Measurements from ENCODE around the gene SLC35E1. TPM values are rescaled to one million over a fixed set of nuclear protein-coding genes. Genes with fewer than 3 reads are reported as not detected.

SLC35E1 gene
- total and polyA plus RNA-seq, 7 experiments from 2014 or later, result 13.3 to 67.3 (median 33.7) TPM

DNA sequence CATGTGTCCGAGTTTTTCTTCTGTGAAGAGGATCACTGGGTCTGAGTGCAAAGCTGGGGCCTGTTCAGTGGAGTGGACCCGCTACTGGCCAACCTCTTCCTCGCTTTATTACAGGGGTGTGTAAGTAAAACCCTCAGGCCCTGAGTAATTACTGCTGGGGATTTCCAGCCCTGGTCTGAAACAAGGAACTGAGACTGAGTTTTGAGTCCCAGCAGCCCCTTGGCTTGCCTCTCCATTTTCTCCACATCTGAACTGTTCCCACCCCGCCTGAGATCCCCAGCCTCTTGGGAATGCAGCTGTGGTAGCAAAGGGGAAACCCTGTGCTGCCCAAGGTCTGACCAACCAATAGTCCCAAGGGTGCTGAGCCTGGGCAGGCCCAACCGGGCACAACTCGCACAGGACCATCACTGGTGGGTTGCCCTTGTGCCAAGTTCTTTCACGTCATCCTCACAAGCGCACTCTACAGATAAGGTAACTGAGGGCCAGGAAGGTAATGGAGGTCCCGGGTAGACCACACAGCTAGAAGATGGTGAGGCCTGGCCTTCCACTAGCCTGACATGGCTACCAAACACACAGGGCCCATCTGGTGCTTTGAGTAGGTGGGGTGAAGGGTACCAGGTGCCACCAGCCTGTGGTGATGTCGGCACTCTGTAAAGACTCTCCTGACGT is 13.7 kb upstream of the SLC35E1 start:
- Histone ChIP-seq H3K27ac (ENCODE audit: low read depth, low read length) (peak overlapping the region; percentile 62), H3K27me3 (ENCODE audit: control insufficient read depth in 2 of 2, insufficient read depth in 2 of 2, low read length in 2 of 2) (no peaks in the 10 kb centered on the region), H3K36me3 (ENCODE audit: control insufficient read depth in 2 of 3, insufficient read depth in 3 of 3, low read length in 3 of 3) (peaks cover 0 to 4% (median 0%) of the 10 kb centered on the region in 3 experiments), H3K4me3 (ENCODE audit: low read length) (no peak overlapping the region), H3K4me1 (ENCODE audit: control insufficient read depth in 2 of 2, insufficient read depth in 2 of 2, low read length in 2 of 2) (peaks cover 65% of the 10 kb centered on the region in 2 donors), H3K9me3 (ENCODE audit: control insufficient read depth in 2 of 3, low read length in 3 of 3) (no peaks in the 10 kb centered on the region)
- H3K4me3 Mint-ChIP-seq, result peak overlapping the region; percentile 25 to 90 (median 86)
- ATAC-seq (peak; percentile 12), DNase-seq (no peak)
- no peaks in the 10 kb centered on the region for H3K9me3 Mint-ChIP-seq
- peaks cover 0 to 5% (median 0%) of the 10 kb centered on the region in 5 donors for H3K36me3 Mint-ChIP-seq
- peaks cover 49 to 94% (median 82%) of the 10 kb centered on the region in 7 donors for H3K4me1 Mint-ChIP-seq
- intact Hi-C loops (cut with micrococcal nuclease), result no loop called here
- CTCF ChIA-PET, result no interaction called here
- no peaks in the 10 kb centered on the region for H3K27me3 Mint-ChIP-seq
- peak overlapping the region; percentile 65 to 95 (median 88) for H3K27ac Mint-ChIP-seq
- POLR2A ChIA-PET, result interaction anchor here (0.7 to 2.3 kb wide), 4 partner anchors 9 to 42 kb away, joined by 3 to 6 read pairs (median 4); partner anchors contain the start of gene MED26

GRCh38 chr19:16585094-16585801 is 13.0 kb upstream of the SLC35E1 start:
- Mint-ChIP-seq H3K27ac (peak overlapping the region; percentile 82 to 95 (median 90)), H3K4me1 (peaks cover 47 to 92% (median 78%) of the 10 kb centered on the region in 7 donors), H3K9me3 (no peaks in the 10 kb centered on the region), H3K27me3 (no peaks in the 10 kb centered on the region), H3K4me3 (peak overlapping the region; percentile 36 to 90 (median 80)), H3K36me3 (peaks cover 0 to 5% (median 0%) of the 10 kb centered on the region in 5 donors)
- intact Hi-C loops (cut with micrococcal nuclease), result no loop called here
- H3K36me3 ChIP-seq (ENCODE audit: control insufficient read depth in 2 of 3, insufficient read depth in 3 of 3, low read length in 3 of 3), result peaks cover 0 to 4% (median 0%) of the 10 kb centered on the region in 3 experiments
- H3K27me3 ChIP-seq (ENCODE audit: control insufficient read depth in 2 of 2, insufficient read depth in 2 of 2, low read length in 2 of 2), result no peaks in the 10 kb centered on the region
- peaks cover 65% of the 10 kb centered on the region in 2 donors for H3K4me1 ChIP-seq (ENCODE audit: control insufficient read depth in 2 of 2, insufficient read depth in 2 of 2, low read length in 2 of 2)
- CTCF ChIA-PET, result interaction anchor here (1.3 to 1.4 kb wide), 2 partner anchors 12 to 19 kb away, joined by 3 to 4 read pairs; no protein-coding TSS in a partner anchor
- POLR2A ChIA-PET, result interaction anchor here (1.0 to 5.0 kb wide), 11 partner anchors 8 to 43 kb away, joined by 3 to 26 read pairs (median 6); partner anchors contain the start of genes MED26 and SLC35E1
- peak overlapping the region; percentile 62 for H3K27ac ChIP-seq (ENCODE audit: low read depth, low read length)
- ATAC-seq, result no peak
- H3K9me3 ChIP-seq (ENCODE audit: control insufficient read depth in 2 of 3, low read length in 3 of 3), result no peaks in the 10 kb centered on the region
- no peak for DNase-seq
- no peak overlapping the region for H3K4me3 ChIP-seq (ENCODE audit: low read length)

DNA sequence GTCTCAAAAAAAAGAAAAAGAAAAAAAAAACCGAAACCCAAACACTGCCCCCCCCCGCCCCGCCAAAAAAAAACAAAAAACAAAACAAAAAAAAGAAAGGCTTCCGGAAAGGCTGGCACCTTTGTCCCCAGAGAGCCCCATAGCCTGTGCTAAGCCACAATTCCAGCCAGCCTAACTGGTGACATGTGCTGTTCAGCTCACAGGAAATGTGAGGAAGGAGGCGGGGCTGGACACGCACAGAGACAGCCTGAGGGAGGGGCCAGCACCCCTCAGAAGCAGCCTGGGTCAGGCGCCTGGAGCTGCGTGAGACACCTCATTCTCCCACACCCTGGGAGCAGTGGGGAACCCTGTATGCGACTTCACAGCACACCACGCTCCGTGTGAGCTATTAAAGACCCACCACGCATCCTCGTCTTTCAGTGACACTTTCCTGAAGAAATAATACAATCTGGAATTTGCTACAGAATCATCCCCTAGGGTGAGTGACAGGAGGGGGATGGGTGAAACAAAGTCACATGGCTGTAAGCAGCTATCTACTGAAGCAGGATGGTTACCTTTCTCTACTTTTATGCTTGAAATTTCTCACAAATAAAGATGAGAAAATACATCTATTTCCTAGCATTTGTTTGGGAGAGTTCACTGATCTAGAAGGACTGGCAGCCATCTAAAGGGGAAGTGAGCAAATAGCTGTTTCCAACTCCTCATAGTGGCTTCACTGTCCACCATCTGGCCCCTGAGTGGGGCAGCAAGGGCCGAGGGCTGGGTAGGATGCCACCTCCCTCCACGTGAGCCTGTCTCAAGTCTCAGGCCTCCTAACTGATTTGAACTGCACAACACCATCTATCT is 12.3 kb upstream of the SLC35E1 start:
- POLR2A ChIA-PET, result interaction anchor here (0.7 to 5.0 kb wide), 13 partner anchors 9 to 76 kb away, joined by 3 to 26 read pairs (median 6); partner anchors contain the start of genes MED26, SLC35E1 and TMEM38A
- peak overlapping the region; percentile 82 to 95 (median 90) for H3K27ac Mint-ChIP-seq

GRCh38 chr19:16582486-16583261 is 10.5 kb upstream of the SLC35E1 start:
- Mint-ChIP-seq H3K9me3 (no peaks in the 10 kb centered on the region), H3K27ac (peak overlapping the region in 7 of 9 donors; percentile 30 to 95 (median 90)), H3K27me3 (no peaks in the 10 kb centered on the region), H3K36me3 (peaks cover 0 to 10% (median 4%) of the 10 kb centered on the region in 5 donors), H3K4me1 (peaks cover 32 to 82% (median 66%) of the 10 kb centered on the region in 7 donors), H3K4me3 (peak overlapping the region in 8 of 10 donors; percentile 5 to 90 (median 40))
- peaks cover 0 to 22% (median 0%) of the 10 kb centered on the region in 3 experiments for H3K36me3 ChIP-seq (ENCODE audit: control insufficient read depth in 2 of 3, insufficient read depth in 3 of 3, low read length in 3 of 3)
- no peak for ATAC-seq
- no peaks in the 10 kb centered on the region for H3K9me3 ChIP-seq (ENCODE audit: control insufficient read depth in 2 of 3, low read length in 3 of 3)
- ChIA-PET CTCF (interaction anchor here (0.6 kb wide), 1 partner anchor 295 kb away, joined by 5 read pairs; no protein-coding TSS in a partner anchor), POLR2A (interaction anchor here (1.2 to 5.0 kb wide), 3 partner anchors 9 to 45 kb away, joined by 3 to 26 read pairs (median 18); partner anchors contain the start of genes MED26 and SLC35E1)
- no peak for DNase-seq
- H3K4me3 ChIP-seq (ENCODE audit: low read length), result no peak overlapping the region
- H3K27me3 ChIP-seq (ENCODE audit: control insufficient read depth in 2 of 2, insufficient read depth in 2 of 2, low read length in 2 of 2), result no peaks in the 10 kb centered on the region
- peaks cover 49 to 50% of the 10 kb centered on the region in 2 donors for H3K4me1 ChIP-seq (ENCODE audit: control insufficient read depth in 2 of 2, insufficient read depth in 2 of 2, low read length in 2 of 2)
- peak overlapping the region; percentile 62 for H3K27ac ChIP-seq (ENCODE audit: low read depth, low read length)
- intact Hi-C loops (cut with micrococcal nuclease), result loop anchor here in 1 of 2 donors (5.0 kb wide), 1 partner anchor 745 kb away; no protein-coding TSS in a partner anchor

More for the DNA sequence above, 12.3 kb upstream of the SLC35E1 start:
- H3K4me1 ChIP-seq (ENCODE audit: control insufficient read depth in 2 of 2, insufficient read depth in 2 of 2, low read length in 2 of 2), result peaks cover 65% of the 10 kb centered on the region in 2 donors
- H3K27ac ChIP-seq (ENCODE audit: low read depth, low read length), result peak overlapping the region; percentile 62
- CTCF ChIA-PET, result interaction anchor here (0.6 to 1.4 kb wide), 3 partner anchors 11 to 96 kb away, joined by 3 to 4 read pairs (median 3); no protein-coding TSS in a partner anchor
- intact Hi-C loops (cut with micrococcal nuclease), result loop anchor here (1.0 to 5.0 kb wide), 7 partner anchors 10 to 747 kb away; partner anchors contain the start of genes CHERP (in 2 of the 2), MED26 (in 2 of the 2), SLC35E1 (in 2 of the 2) and SMIM7 (in 2 of the 2)
- Mint-ChIP-seq H3K4me3 (peak overlapping the region; percentile 70 to 90 (median 78)), H3K4me1 (peaks cover 49 to 90% (median 77%) of the 10 kb centered on the region in 7 donors), H3K9me3 (no peaks in the 10 kb centered on the region), H3K36me3 (peaks cover 0 to 5% (median 0%) of the 10 kb centered on the region in 5 donors), H3K27me3 (no peaks in the 10 kb centered on the region)
- DNase-seq (peak; percentile 68 to 93 (median 86)), ATAC-seq (peak; percentile 89)
- H3K27me3 ChIP-seq (ENCODE audit: control insufficient read depth in 2 of 2, insufficient read depth in 2 of 2, low read length in 2 of 2), result no peaks in the 10 kb centered on the region
- no peaks in the 10 kb centered on the region for H3K9me3 ChIP-seq (ENCODE audit: control insufficient read depth in 2 of 3, low read length in 3 of 3)
- peaks cover 0 to 8% (median 0%) of the 10 kb centered on the region in 3 experiments for H3K36me3 ChIP-seq (ENCODE audit: control insufficient read depth in 2 of 3, insufficient read depth in 3 of 3, low read length in 3 of 3)
- H3K4me3 ChIP-seq (ENCODE audit: low read length), result peak overlapping the region; percentile 26

DNA sequence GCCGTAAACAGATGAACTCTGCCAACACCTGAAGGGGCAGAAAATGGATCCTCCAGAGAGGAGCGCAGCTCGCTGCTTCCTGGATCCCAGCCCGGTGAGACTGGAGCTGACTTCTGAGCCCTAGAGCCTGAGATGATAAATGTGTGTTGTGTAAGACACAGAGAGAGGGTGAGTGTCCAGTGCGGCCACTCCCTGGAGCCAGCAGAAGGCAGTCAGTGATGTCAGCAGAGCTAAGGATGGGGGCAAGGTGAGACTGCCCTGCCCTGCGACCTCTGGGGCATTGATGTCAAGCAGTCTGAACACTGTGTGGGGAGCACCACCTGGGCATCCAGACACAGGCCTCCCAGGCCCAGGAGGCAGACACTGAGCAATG is 9.7 kb upstream of the SLC35E1 start:
- ATAC-seq (no peak), DNase-seq (no peak)
- H3K27ac ChIP-seq (ENCODE audit: low read depth, low read length), result peak overlapping the region; percentile 32
- no peak overlapping the region for H3K4me3 ChIP-seq (ENCODE audit: low read length)
- intact Hi-C loops (cut with micrococcal nuclease), result loop anchor here in 1 of 2 donors (5.0 kb wide), 1 partner anchor 745 kb away; no protein-coding TSS in a partner anchor
- H3K9me3 ChIP-seq (ENCODE audit: control insufficient read depth in 2 of 3, low read length in 3 of 3), result no peaks in the 10 kb centered on the region
- Mint-ChIP-seq H3K27me3 (no peaks in the 10 kb centered on the region), H3K9me3 (no peaks in the 10 kb centered on the region), H3K27ac (peak overlapping the region in 8 of 9 donors; percentile 40 to 91 (median 76)), H3K36me3 (peaks cover 0 to 10% (median 4%) of the 10 kb centered on the region in 5 donors), H3K4me1 (peaks cover 28 to 75% (median 59%) of the 10 kb centered on the region in 7 donors), H3K4me3 (peak overlapping the region in 7 of 10 donors; percentile 16 to 78 (median 33))
- ChIA-PET CTCF (no interaction called here), POLR2A (interaction anchor here (5.0 kb wide), 1 partner anchor 9 kb away, joined by 26 read pairs; the partner anchor contains the start of gene SLC35E1)
- peaks cover 41 to 43% of the 10 kb centered on the region in 2 donors for H3K4me1 ChIP-seq (ENCODE audit: control insufficient read depth in 2 of 2, insufficient read depth in 2 of 2, low read length in 2 of 2)
- no peaks in the 10 kb centered on the region for H3K27me3 ChIP-seq (ENCODE audit: control insufficient read depth in 2 of 2, insufficient read depth in 2 of 2, low read length in 2 of 2)
- H3K36me3 ChIP-seq (ENCODE audit: control insufficient read depth in 2 of 3, insufficient read depth in 3 of 3, low read length in 3 of 3), result peaks cover 0 to 29% (median 0%) of the 10 kb centered on the region in 3 experiments
